GM23248 (cell line): Measurements from ENCODE around the gene FBF1.

Experiments used
- EZH2 ChIP-seq: fragments of 200-600 bp; sonication (generic); IDR thresholded peaks from 2 replicates; pipeline ENCODE4 v1.6.1; 2018; ENCODE audit warnings: antibody characterized with exemption, mild to moderate bottlenecking; ENCODE audit not compliant: insufficient read depth, poor library complexity, severe bottlenecking
- EZH2phosphoT487 ChIP-seq: fragments of 200-600 bp; sonication (generic); IDR thresholded peaks from 2 replicates; pipeline ENCODE4 v1.6.1; 2018; ENCODE audit warnings: antibody characterized with exemption, moderate library complexity, mild to moderate bottlenecking, low read depth; ENCODE audit not compliant: insufficient read depth

GRCh38 chr17:75959839-75960511 lies 19.1 kb upstream of the FBF1 start:
- no peak for TF ChIP-seq EZH2
- no peak for TF ChIP-seq EZH2phosphoT487
